Sigmoid colon (tissue), 7 donors: Measurements from ENCODE around the gene PCSK5. TPM values are rescaled to one million over a fixed set of nuclear protein-coding genes. Genes with fewer than 3 reads are reported as not detected.
A peak's percentile ranks its signal among the peaks of the same experiment; 100 is the strongest.

Source experiments
- DNase-seq: peaks from one replicate; pipeline ENCODE4 v3.0.0-alpha.2; 2019
- H3K27ac ChIP-seq, 4 donors: fragments of 200-600 bp; sonication (generic); one replicate each; pipeline ENCODE4 v1.5.1; 2016 to 2019; ENCODE audit warnings: mild to moderate bottlenecking in 1 of 4
- H3K27me3 ChIP-seq, 3 donors: fragments of 200-600 bp; sonication (generic); one replicate each; pipeline ENCODE4 v1.5.1; 2019; ENCODE audit warnings: mild to moderate bottlenecking in 1 of 3
- H3K36me3 ChIP-seq, 4 donors: fragments of 200-600 bp; sonication (generic); one replicate each; pipeline ENCODE4 v1.5.1; 2016 to 2019
- H3K4me1 ChIP-seq, 4 donors: fragments of 200-600 bp; sonication (generic); one replicate each; pipeline ENCODE4 v1.5.1; 2017 to 2019
- H3K4me3 ChIP-seq, 4 donors: fragments of 200-600 bp; sonication (generic); one replicate each; pipeline ENCODE4 v1.5.1; 2017 to 2019; ENCODE audit warnings: mild to moderate bottlenecking in 2 of 4, moderate library complexity in 1 of 4
- H3K9me3 ChIP-seq, 4 donors: fragments of 200-600 bp in 3 of 4; sonication (generic) in 3 of 4; one replicate each; pipeline versions ENCODE4 v1.5.1 to v1.6.1; 2013 to 2019
- CTCF ChIP-seq, 4 experiments: fragments of 450-650 bp in 3 of 4; fragments of 200-600 bp in 1 of 4; IDR thresholded peaks; one replicate each; pipeline ENCODE4 v1.5.1; 2016 to 2019; ENCODE audit warnings: antibody characterized with exemption in 4 of 4, mild to moderate bottlenecking in 3 of 4, moderate library complexity in 2 of 4
- EP300 ChIP-seq, 4 donors: sonication (generic); formaldehyde crosslinking; IDR thresholded peaks; one replicate each; pipeline ENCODE4 v1.6.1; 2017; ENCODE audit warnings: antibody characterized with exemption in 4 of 4
- POLR2A ChIP-seq, 2 donors: fragments of 450-650 bp; IDR thresholded peaks; one replicate each; pipeline ENCODE4 v1.6.1; 2016; ENCODE audit warnings: antibody characterized with exemption in 2 of 2, mild to moderate bottlenecking in 2 of 2, moderate library complexity in 2 of 2
- POLR2AphosphoS5 ChIP-seq, 4 donors: sonication (generic); formaldehyde crosslinking; IDR thresholded peaks; one replicate each; pipeline ENCODE4 v1.6.1; 2017; ENCODE audit warnings: antibody characterized with exemption in 4 of 4
- WGBS, 2 donors: extraction: QIAGEN DNeasy Blood & Tissue Kit; methylation state at CpG; one replicate each; pipeline ENCODE4 v1.1.7; 2013; 5-methylcytosine and 5-hydroxymethylcytosine counted together
- intact Hi-C: fragments of 100-400 bp; cut with DNase I; formaldehyde crosslinking; loops from one replicate; pipeline ENCODE4 v1.15.1; 2023
- polyA plus RNA-seq, 3 donors: library from polyadenylated mRNA; stranded (reverse); fragments of 200-250 nt; gene quantifications; one replicate each; pipeline ENCODE4 v1.2.3, GENCODE V29; 2013
- total RNA-seq, 4 donors: library from RNA; depleted of rRNA; stranded (reverse); fragments of >200 nt; gene quantifications; one replicate each; pipeline ENCODE4 v1.1.0, GENCODE V29; 2016
- donor health status: healthy with polysubstance abuse.
- donor health status: Bipolar disorder and iron deficiency.
- donor health status: healthy.

The PCSK5 gene
- total and polyA plus RNA-seq, 7 donors = 2.4 to 23.5 (median 8.4) TPM

DNA sequence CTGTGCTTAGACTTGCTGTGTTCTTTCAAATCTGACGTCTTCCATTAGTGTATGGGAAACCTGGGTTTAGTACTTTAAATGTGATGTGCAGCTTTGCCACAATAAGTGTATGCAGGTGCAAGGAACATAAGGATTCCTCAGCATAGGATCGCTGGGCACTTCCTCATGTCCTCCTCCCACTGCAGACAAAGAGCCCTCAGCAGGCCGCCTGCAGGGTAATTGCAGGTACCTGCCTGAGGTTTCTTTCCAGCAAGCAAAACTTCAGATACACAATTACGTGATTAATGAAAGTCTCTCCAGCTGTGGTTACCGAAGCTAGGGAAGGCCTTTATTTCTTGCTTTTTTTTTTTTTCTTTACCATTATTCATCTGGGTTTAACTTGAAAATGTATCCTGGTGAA, 270.6 kb downstream of the PCSK5 start:
- Histone ChIP-seq H3K27me3 (no peaks in the 10 kb centered on the region), H3K4me1 (peaks cover 0 to 30% (median 19%) of the 10 kb centered on the region in 4 donors), H3K36me3 (peaks cover 5 to 9% (median 7%) of the 10 kb centered on the region in 4 donors), H3K27ac (peak overlapping the region; percentile 23 to 77 (median 50)), H3K4me3 (peak overlapping the region in 1 of 4 donors; percentile 14), H3K9me3 (no peaks in the 10 kb centered on the region)
- no peak for DNase-seq
- intact Hi-C loops = no loop called here
- WGBS, 2 donors = 77 to 82% methylated on average over 5 of the region's 5 CpGs
- TF ChIP-seq EP300 (IDR thresholded peaks at IDR 0.05) (no peak), POLR2A (IDR thresholded peaks at IDR 0.05) (no peak), CTCF (IDR thresholded peaks at IDR 0.05) (no peak), POLR2AphosphoS5 (IDR thresholded peaks at IDR 0.05) (no peak)

DNA sequence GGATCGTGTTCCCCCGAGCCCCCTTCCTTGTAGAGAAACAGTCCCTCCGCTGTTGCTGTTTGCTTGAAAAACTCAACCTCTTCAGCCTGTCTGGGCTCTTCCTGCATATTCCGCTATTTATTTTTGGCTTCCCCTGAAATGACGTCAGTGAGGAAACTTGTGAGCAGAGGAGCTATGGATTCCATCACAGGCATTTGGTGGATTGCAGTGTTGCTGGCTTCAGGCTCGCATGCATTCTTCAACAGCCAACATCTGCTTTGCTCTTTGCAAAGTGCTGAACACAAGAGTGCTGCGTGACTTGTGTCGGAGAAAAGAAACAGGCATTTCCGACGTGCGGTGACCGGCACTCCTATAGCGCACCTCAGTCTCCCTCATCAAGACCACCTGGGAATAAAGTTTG, 271.1 kb downstream of the PCSK5 start:
- no peaks in the 10 kb centered on the region for H3K9me3 ChIP-seq
- no peaks in the 10 kb centered on the region for H3K27me3 ChIP-seq
- H3K4me3 ChIP-seq = peak overlapping the region in 2 of 4 donors; percentile 11 to 14
- WGBS, 2 donors = 82 to 87% methylated on average over 13 of the region's 13 CpGs
- TF ChIP-seq POLR2AphosphoS5 (IDR thresholded peaks at IDR 0.05) (peak in 3 of 4 donors; percentile 23 to 59 (median 28)), CTCF (IDR thresholded peaks at IDR 0.05) (no peak), EP300 (IDR thresholded peaks at IDR 0.05) (peak in 1 of 4 donors; percentile 2)
- peak; percentile 83 for DNase-seq
- peaks cover 5 to 9% (median 7%) of the 10 kb centered on the region in 4 donors for H3K36me3 ChIP-seq
- peak overlapping the region; percentile 23 to 77 (median 50) for H3K27ac ChIP-seq
- intact Hi-C loops = no loop called here
- H3K4me1 ChIP-seq = peaks cover 0 to 34% (median 19%) of the 10 kb centered on the region in 4 donors

GRCh38 chr9:76162086-76162730, 271.7 kb downstream of the PCSK5 start:
- Histone ChIP-seq H3K4me1 (peaks cover 0 to 37% (median 19%) of the 10 kb centered on the region in 4 donors), H3K36me3 (peaks cover 5 to 9% (median 7%) of the 10 kb centered on the region in 4 donors), H3K9me3 (no peaks in the 10 kb centered on the region), H3K4me3 (no peak overlapping the region), H3K27ac (peak overlapping the region; percentile 23 to 77 (median 50)), H3K27me3 (no peaks in the 10 kb centered on the region)
- intact Hi-C loops = no loop called here
- WGBS, 2 donors = 71 to 83% methylated on average over 4 of the region's 4 CpGs
- no peak for DNase-seq
- TF ChIP-seq CTCF (IDR thresholded peaks at IDR 0.05) = no peak
- TF ChIP-seq POLR2AphosphoS5 (IDR thresholded peaks at IDR 0.05) = no peak
- no peak for TF ChIP-seq POLR2A (IDR thresholded peaks at IDR 0.05)
- no peak for TF ChIP-seq EP300 (IDR thresholded peaks at IDR 0.05)

GRCh38 chr9:76162751-76163500, 272.5 kb downstream of the PCSK5 start:
- Histone ChIP-seq H3K27ac (peak overlapping the region in 3 of 4 donors; percentile 1 to 77 (median 58)), H3K4me3 (no peak overlapping the region), H3K9me3 (no peaks in the 10 kb centered on the region), H3K4me1 (peaks cover 0 to 37% (median 19%) of the 10 kb centered on the region in 4 donors), H3K36me3 (peaks cover 5 to 9% (median 7%) of the 10 kb centered on the region in 4 donors), H3K27me3 (no peaks in the 10 kb centered on the region)
- 76 to 86% methylated on average over 11 of the region's 11 CpGs for WGBS, 2 donors
- no peak for TF ChIP-seq POLR2AphosphoS5 (IDR thresholded peaks at IDR 0.05)
- TF ChIP-seq POLR2A (IDR thresholded peaks at IDR 0.05) = no peak
- TF ChIP-seq CTCF (IDR thresholded peaks at IDR 0.05) = no peak
- no peak for TF ChIP-seq EP300 (IDR thresholded peaks at IDR 0.05)
- DNase-seq = no peak
- intact Hi-C loops = no loop called here
